GM12892 (cell line): ENCODE data around the gene EPAS1.

ENCODE experiments used
- POLR2A ChIP-seq: IDR thresholded peaks from 2 replicates; pipeline ENCODE4 v1.6.1; 2011; ENCODE audit warnings: low read depth, low read length, control low read depth
- POLR2AphosphoS5 ChIP-seq: IDR thresholded peaks from 2 replicates; pipeline ENCODE4 v1.6.1; 2011; ENCODE audit warnings: low read depth, low read length, control low read depth

DNA sequence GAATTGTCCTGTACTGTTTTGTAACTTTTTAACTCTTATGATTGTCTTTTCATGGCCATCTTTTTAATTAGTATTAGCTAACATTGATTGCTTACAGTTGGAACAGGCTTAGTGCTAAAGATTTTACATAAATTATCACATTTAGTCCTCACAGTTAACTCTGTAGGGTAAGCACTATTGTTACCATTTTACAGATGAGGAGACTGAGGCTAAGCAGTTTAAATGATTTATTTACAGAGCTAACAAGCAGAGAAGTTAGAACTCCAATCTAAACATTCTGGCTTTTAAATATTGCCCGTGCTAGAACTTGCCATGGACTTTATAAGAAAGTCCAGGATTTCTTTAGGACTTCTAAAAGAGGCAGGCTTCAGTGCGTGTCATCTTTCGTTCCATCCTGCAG lies 48.6 kb downstream of the EPAS1 start:
- TF ChIP-seq POLR2AphosphoS5 (no peak), POLR2A (no peak)
